Right lobe of liver (tissue), 4 donors: ENCODE measurements around the gene ASAP3.

Source experiments
- POLR2A ChIP-seq: fragments of 450-650 bp; IDR thresholded peaks from one replicate; pipeline ENCODE4 v1.6.1; 2017; ENCODE audit warnings: antibody characterized with exemption, mild to moderate bottlenecking
- TF ChIP-seq, protein P1 (sequence below), 4 donors: fragments of 200-600 bp in 3 of 4; fragments of 450-650 bp in 1 of 4; IDR thresholded peaks; one replicate each; pipeline versions ENCODE4 v1.5.1 to v1.8.0; 2016 to 2022; ENCODE audit warnings: antibody characterized with exemption in 4 of 4, mild to moderate bottlenecking in 2 of 4
- donor health status: DM: no; HTN: no; CAD: no.
- donor health status: DM: no; HTN: no; CAD: no.
- donor health status: DM: no; HTN: yes; CAD: no.

GRCh38 chr1:23421343-23421742, 62.6 kb downstream of the ASAP3 start:
- TF ChIP-seq, protein P1, sequence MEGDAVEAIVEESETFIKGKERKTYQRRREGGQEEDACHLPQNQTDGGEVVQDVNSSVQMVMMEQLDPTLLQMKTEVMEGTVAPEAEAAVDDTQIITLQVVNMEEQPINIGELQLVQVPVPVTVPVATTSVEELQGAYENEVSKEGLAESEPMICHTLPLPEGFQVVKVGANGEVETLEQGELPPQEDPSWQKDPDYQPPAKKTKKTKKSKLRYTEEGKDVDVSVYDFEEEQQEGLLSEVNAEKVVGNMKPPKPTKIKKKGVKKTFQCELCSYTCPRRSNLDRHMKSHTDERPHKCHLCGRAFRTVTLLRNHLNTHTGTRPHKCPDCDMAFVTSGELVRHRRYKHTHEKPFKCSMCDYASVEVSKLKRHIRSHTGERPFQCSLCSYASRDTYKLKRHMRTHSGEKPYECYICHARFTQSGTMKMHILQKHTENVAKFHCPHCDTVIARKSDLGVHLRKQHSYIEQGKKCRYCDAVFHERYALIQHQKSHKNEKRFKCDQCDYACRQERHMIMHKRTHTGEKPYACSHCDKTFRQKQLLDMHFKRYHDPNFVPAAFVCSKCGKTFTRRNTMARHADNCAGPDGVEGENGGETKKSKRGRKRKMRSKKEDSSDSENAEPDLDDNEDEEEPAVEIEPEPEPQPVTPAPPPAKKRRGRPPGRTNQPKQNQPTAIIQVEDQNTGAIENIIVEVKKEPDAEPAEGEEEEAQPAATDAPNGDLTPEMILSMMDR (IDR thresholded peaks at IDR 0.05): no peak
- no peak for TF ChIP-seq POLR2A
